B cell (primary cell): ENCODE measurements around the gene ODF2. TPM values are rescaled to one million over a fixed set of nuclear protein-coding genes. Genes with fewer than 3 reads are reported as not detected.

Source experiments
- ATAC-seq: fragments of 200-7000 bp; cut with Tn5 transposase; one replicate; pipeline ENCODE4 v1.10.0; 2021; ENCODE audit warnings: low read depth, mild to moderate bottlenecking, moderate number of reproducible peaks, moderate library complexity
- CTCF ChIA-PET: fragments of 350-600 bp; sonication (Branson Sonifier 250); formaldehyde crosslinking; loops from one replicate; lab custom pipeline; 2021; ENCODE audit warnings: antibody characterized with exemption, inconsistent platforms; lab: Charles Lee
- POLR2A ChIA-PET: fragments of 350-600 bp; sonication (Branson Sonifier 250); formaldehyde crosslinking; loops from one replicate; lab custom pipeline; 2021; ENCODE audit warnings: antibody characterized with exemption; lab: Charles Lee
- DNase-seq: peaks from one replicate; pipeline ENCODE4 v3.0.0; 2013
- H2AFZ ChIP-seq: 2 replicates; pipeline ENCODE4 v1.6.1; 2012; ENCODE audit warnings: mild to moderate bottlenecking, low read depth, low read length; ENCODE audit not compliant: insufficient read depth, poor library complexity, severe bottlenecking
- H3K27ac ChIP-seq, 2 donors: 1 replicate in 1 of 2; 2 replicates in 1 of 2; pipeline ENCODE4 v1.5.1; 2012 to 2013; ENCODE audit warnings: low read length in 2 of 2, mild to moderate bottlenecking in 2 of 2, moderate library complexity in 1 of 2
- H3K27me3 ChIP-seq, 4 experiments: fragments of 200-600 bp in 1 of 4; sonication (generic) in 1 of 4; replicated peaks in 1 of 4; 1 replicate in 2 of 4; 2 replicates in 2 of 4; pipeline versions ENCODE4 v1.6.1 to v1.7.0; 2013 to 2016; ENCODE audit warnings: low read length in 3 of 4, mild to moderate bottlenecking in 2 of 4, mixed read lengths in 1 of 4, moderate library complexity in 1 of 4; ENCODE audit not compliant: insufficient read depth in 4 of 4, control insufficient read depth in 3 of 4; ENCODE audit errors: control extremely low read depth in 1 of 4
- H3K36me3 ChIP-seq, 2 experiments: replicated peaks in 1 of 2; 1 replicate in 1 of 2; 2 replicates in 1 of 2; pipeline versions ENCODE4 v1.6.1 to v1.7.1; 2013; ENCODE audit warnings: low read length in 1 of 2; ENCODE audit not compliant: insufficient read depth in 2 of 2, control insufficient read depth in 1 of 2; ENCODE audit errors: control extremely low read depth in 1 of 2, extremely low read depth in 1 of 2
- H3K4me1 ChIP-seq, 2 donors: fragments of 200-600 bp in 1 of 2; sonication (generic) in 1 of 2; 1 replicate in 1 of 2; 2 replicates in 1 of 2; pipeline versions ENCODE4 v1.5.1 to v1.6.1; 2013 to 2017; ENCODE audit warnings: low read length in 2 of 2; ENCODE audit not compliant: control insufficient read depth in 2 of 2, insufficient read depth in 2 of 2
- H3K4me2 ChIP-seq: replicated peaks from 2 replicates; pipeline ENCODE3; 2012; ENCODE audit warnings: mild to moderate bottlenecking, low read depth, low read length; ENCODE audit not compliant: poor library complexity, severe bottlenecking
- H3K4me3 ChIP-seq, 5 experiments: fragments of 200-600 bp in 1 of 5; sonication (generic) in 1 of 5; 1 replicate in 3 of 5; 2 replicates in 2 of 5; pipeline versions ENCODE4 v1.5.1 to v1.7.0; 2011 to 2016; ENCODE audit warnings: low read length in 4 of 5, mild to moderate bottlenecking in 4 of 5, low read depth in 2 of 5, control low read depth in 1 of 5, moderate library complexity in 1 of 5; ENCODE audit not compliant: insufficient read depth in 1 of 5; ENCODE audit errors: control extremely low read depth in 1 of 5, extremely low read depth in 1 of 5
- H3K79me2 ChIP-seq: fragments of 200-600 bp; sonication (generic); one replicate; pipeline ENCODE4 v1.6.0; 2016; ENCODE audit warnings: low read length; ENCODE audit not compliant: control insufficient read depth, insufficient read depth
- H3K9ac ChIP-seq: fragments of 200-600 bp; sonication (generic); 2 replicates; pipeline ENCODE4 v1.6.1; 2017; ENCODE audit warnings: mild to moderate bottlenecking, low read length, moderate library complexity
- H3K9me3 ChIP-seq, 3 donors: one replicate each; pipeline versions ENCODE4 v1.6.1 to v1.7.1; 2013; ENCODE audit warnings: low read length in 2 of 3; ENCODE audit not compliant: control insufficient read depth in 2 of 3, insufficient read depth in 1 of 3; ENCODE audit errors: control extremely low read depth in 1 of 3
- H4K20me1 ChIP-seq: 2 replicates; pipeline ENCODE4 v1.6.0; 2012; ENCODE audit warnings: mild to moderate bottlenecking, low read length; ENCODE audit not compliant: insufficient read depth, control insufficient read depth, poor library complexity, severe bottlenecking
- H3K27ac Mint-ChIP-seq: one replicate; pipeline ENCODE4 v1.8.0; 2021; ENCODE audit warnings: mixed read lengths
- H3K27me3 Mint-ChIP-seq: one replicate; pipeline ENCODE4 v1.8.0; 2021; ENCODE audit warnings: mixed read lengths
- H3K4me1 Mint-ChIP-seq: one replicate; pipeline ENCODE4 v1.8.0; 2021; ENCODE audit warnings: mixed read lengths
- H3K4me3 Mint-ChIP-seq: one replicate; pipeline ENCODE4 v1.8.0; 2021; ENCODE audit warnings: mixed read lengths
- H3K9me3 Mint-ChIP-seq: one replicate; pipeline ENCODE4 v1.8.0; 2022; ENCODE audit warnings: mixed read lengths; ENCODE audit not compliant: insufficient read depth
- EZH2 ChIP-seq: IDR thresholded peaks from 2 replicates; pipeline ENCODE4 v1.6.1; 2012; ENCODE audit warnings: borderline replicate concordance, low read depth, mild to moderate bottlenecking, moderate library complexity, low read length; ENCODE audit not compliant: insufficient read depth, poor library complexity, severe bottlenecking
- WGBS: methylation state at CpG from one replicate; pipeline ENCODE4 v1.1.5; 2013; ENCODE audit warnings: missing lambda C conversion rate; ENCODE audit not compliant: insufficient coverage; 5-methylcytosine and 5-hydroxymethylcytosine counted together
- intact Hi-C: fragments of 100-400 bp; cut with micrococcal nuclease; formaldehyde crosslinking; loops from one replicate; pipeline ENCODE4 v1.10.0; 2022
- polyA plus RNA-seq: library from polyadenylated mRNA; depleted of rRNA; stranded (reverse); fragments of >200 nt; gene quantifications from 2 replicates; pipeline ENCODE4 v1.2.3, GENCODE V29; 2012
- total RNA-seq, 2 donors: library from RNA; stranded (reverse); fragments of 120-200 nt in 1 of 2; gene quantifications; 1 replicate in 1 of 2; 2 replicates in 1 of 2; pipeline versions ENCODE4 v1.2.3 to v1.2.4, GENCODE V29; 2013 to 2022
- TF ChIP-seq, protein P1 (sequence below): fragments of 200-600 bp; IDR thresholded peaks from one replicate; pipeline ENCODE4 v1.8.0; 2022; ENCODE audit warnings: antibody characterized with exemption, mild to moderate bottlenecking

Gene ODF2
- total and polyA plus RNA-seq, 2 donors (not counting 1 experiment from before 2014, with no cell fraction given): 30.1 to 42.9 TPM

DNA sequence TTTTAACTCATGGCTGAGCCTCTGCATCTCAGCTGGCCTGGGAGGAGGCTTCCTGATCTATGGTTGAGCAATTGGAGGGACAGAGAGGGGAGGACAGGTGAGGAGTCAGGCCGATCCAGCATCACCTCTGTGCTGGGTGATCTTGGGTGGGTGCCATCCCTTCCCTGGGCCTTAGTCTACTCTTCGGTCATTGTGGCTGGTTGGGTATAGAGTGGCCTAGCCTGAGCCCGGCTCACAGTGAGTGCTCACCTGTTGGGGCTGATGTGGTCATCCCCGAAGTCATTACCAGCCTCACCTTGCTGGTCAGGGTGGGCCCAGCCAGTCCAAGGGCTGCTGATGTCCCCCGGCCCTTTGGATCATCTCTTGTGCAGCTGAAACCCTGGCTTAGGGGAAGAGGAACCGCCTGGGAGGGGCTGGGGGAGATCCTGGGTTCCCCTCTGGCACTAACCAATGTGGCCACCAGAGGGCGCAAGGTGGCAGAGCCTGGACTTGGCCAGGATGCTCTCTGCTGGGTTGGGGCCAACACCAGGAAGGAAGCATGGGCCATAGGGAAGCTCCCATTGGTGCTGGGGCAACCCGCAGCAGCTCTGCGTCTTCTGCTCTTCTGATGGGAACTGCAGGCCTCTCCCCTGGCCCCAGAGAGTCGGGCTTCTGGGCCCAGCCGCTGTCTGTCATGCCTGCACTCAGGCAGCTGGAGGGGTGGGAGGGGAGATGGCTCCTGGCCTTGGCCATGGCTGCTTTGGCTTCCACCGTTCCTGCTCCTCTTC lies 17.3 kb upstream of the ODF2 start:
- H3K9ac ChIP-seq: no peak overlapping the region
- H3K79me2 ChIP-seq: no peaks in the 10 kb centered on the region
- H3K27ac Mint-ChIP-seq: no peak overlapping the region
- TF ChIP-seq, protein P1, sequence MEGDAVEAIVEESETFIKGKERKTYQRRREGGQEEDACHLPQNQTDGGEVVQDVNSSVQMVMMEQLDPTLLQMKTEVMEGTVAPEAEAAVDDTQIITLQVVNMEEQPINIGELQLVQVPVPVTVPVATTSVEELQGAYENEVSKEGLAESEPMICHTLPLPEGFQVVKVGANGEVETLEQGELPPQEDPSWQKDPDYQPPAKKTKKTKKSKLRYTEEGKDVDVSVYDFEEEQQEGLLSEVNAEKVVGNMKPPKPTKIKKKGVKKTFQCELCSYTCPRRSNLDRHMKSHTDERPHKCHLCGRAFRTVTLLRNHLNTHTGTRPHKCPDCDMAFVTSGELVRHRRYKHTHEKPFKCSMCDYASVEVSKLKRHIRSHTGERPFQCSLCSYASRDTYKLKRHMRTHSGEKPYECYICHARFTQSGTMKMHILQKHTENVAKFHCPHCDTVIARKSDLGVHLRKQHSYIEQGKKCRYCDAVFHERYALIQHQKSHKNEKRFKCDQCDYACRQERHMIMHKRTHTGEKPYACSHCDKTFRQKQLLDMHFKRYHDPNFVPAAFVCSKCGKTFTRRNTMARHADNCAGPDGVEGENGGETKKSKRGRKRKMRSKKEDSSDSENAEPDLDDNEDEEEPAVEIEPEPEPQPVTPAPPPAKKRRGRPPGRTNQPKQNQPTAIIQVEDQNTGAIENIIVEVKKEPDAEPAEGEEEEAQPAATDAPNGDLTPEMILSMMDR: peak; percentile 90
- TF ChIP-seq EZH2: no peak
- ATAC-seq (peak; percentile 94), DNase-seq (peak; percentile 84)
- WGBS: 36% methylated on average over 12 of the region's 12 CpGs
- no peaks in the 10 kb centered on the region for H3K27me3 Mint-ChIP-seq
- H3K4me1 ChIP-seq: peaks cover 3 to 8% of the 10 kb centered on the region in 2 donors
- no peak overlapping the region for H3K27ac ChIP-seq
- no peak overlapping the region for H3K4me3 ChIP-seq
- no peaks in the 10 kb centered on the region for H3K27me3 ChIP-seq
- H2AFZ ChIP-seq: peak overlapping the region; percentile 43
- H3K4me3 Mint-ChIP-seq: no peak overlapping the region
- ChIA-PET CTCF (interaction anchor here (0.6 to 3.3 kb wide), 17 partner anchors 9 to 464 kb away, joined by 3 to 14 read pairs (median 3); partner anchors contain the start of genes CERCAM and ODF2), POLR2A (no interaction called here)
- H3K9me3 Mint-ChIP-seq: no peaks in the 10 kb centered on the region
- H3K4me1 Mint-ChIP-seq: peaks cover 7% of the 10 kb centered on the region
- H3K36me3 ChIP-seq: no peaks in the 10 kb centered on the region
- peak overlapping the region; percentile 6 for H3K4me2 ChIP-seq
- H4K20me1 ChIP-seq: no peaks in the 10 kb centered on the region
- H3K9me3 ChIP-seq: no peaks in the 10 kb centered on the region
- intact Hi-C loops: loop anchor here (1.0 to 5.0 kb wide), 3 partner anchors 18 to 114 kb away; partner anchors contain the start of genes ODF2 and SPTAN1

DNA sequence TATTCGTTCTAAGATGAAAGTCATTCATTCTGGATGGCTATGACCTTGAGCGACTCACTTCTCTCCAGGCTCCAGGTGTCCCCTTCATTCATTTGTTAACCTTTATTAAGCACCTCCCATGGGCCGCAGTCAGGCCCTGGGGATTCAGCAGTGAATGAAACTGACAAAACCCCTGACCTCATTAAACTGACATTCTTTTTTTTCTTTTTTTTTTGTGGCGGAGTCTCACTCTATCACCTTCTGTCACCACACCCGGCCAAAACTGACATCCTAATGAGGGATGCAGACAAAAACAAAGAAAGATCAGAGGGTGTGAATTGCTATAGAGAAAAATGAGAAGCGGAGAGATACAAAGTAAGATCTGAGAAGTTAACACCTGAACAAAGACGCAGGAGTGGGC lies 16.5 kb upstream of the ODF2 start:
- Histone ChIP-seq H3K4me2 (no peak overlapping the region), H3K27me3 (no peaks in the 10 kb centered on the region), H3K27ac (no peak overlapping the region), H3K36me3 (no peaks in the 10 kb centered on the region), H4K20me1 (no peaks in the 10 kb centered on the region), H3K4me3 (no peak overlapping the region), H3K79me2 (no peaks in the 10 kb centered on the region), H3K4me1 (peaks cover 3 to 8% of the 10 kb centered on the region in 2 donors), H3K9me3 (no peaks in the 10 kb centered on the region), H3K9ac (no peak overlapping the region), H2AFZ (peak overlapping the region; percentile 43)
- no peak overlapping the region for H3K4me3 Mint-ChIP-seq
- CTCF ChIA-PET: interaction anchor here (0.6 to 3.3 kb wide), 11 partner anchors 8 to 463 kb away, joined by 3 to 14 read pairs (median 3); partner anchors contain the start of gene CERCAM
- no peak for DNase-seq
- no peaks in the 10 kb centered on the region for H3K9me3 Mint-ChIP-seq
- peaks cover 7% of the 10 kb centered on the region for H3K4me1 Mint-ChIP-seq
- peak; percentile 6 for ATAC-seq
- H3K27ac Mint-ChIP-seq: no peak overlapping the region
- TF ChIP-seq, protein P1: no peak
- no peak for TF ChIP-seq EZH2
- H3K27me3 Mint-ChIP-seq: no peaks in the 10 kb centered on the region
- WGBS: 61% methylated on average over 4 of the region's 7 CpGs
- intact Hi-C loops: loop anchor here (5.0 kb wide), 1 partner anchor 113 kb away; the partner anchor contains the start of gene SPTAN1
- POLR2A ChIA-PET: interaction anchor here (0.6 kb wide), 1 partner anchor 41 kb away, joined by 5 read pairs; no protein-coding TSS in a partner anchor
